HEK293T (cell line): ENCODE data around the gene COQ6.

Experiments
- CTCF ChIA-PET: fragments of 350-600 bp; formaldehyde crosslinking; extraction: SDS; loops from one replicate; lab custom pipeline; 2021; ENCODE audit warnings: antibody characterized with exemption, inconsistent platforms; lab: Yijun Ruan, JAX
- POLR2A ChIA-PET: fragments of 350-600 bp; formaldehyde crosslinking; extraction: SDS; loops from one replicate; lab custom pipeline; 2020; ENCODE audit warnings: antibody characterized with exemption, inconsistent platforms; lab: Yijun Ruan, JAX
- DNase-seq: peaks from one replicate; pipeline ENCODE4 v3.0.0; 2012; ENCODE audit warnings: mixed read lengths; ENCODE audit errors: extremely low spot score
- ARNT ChIP-seq: fragments of 450-650 bp; IDR thresholded peaks from 2 replicates; pipeline ENCODE4 v1.6.1; 2017; ENCODE audit warnings: mild to moderate bottlenecking
- BHLHE40 ChIP-seq: fragments of 450-650 bp; IDR thresholded peaks from 2 replicates; pipeline ENCODE4 v1.6.1; 2016; ENCODE audit warnings: mild to moderate bottlenecking, moderate library complexity, borderline replicate concordance
- CTBP1 ChIP-seq: fragments of 450-650 bp; IDR thresholded peaks from 2 replicates; pipeline ENCODE4 v1.6.1; 2016; ENCODE audit warnings: borderline replicate concordance
- ELF4 ChIP-seq: fragments of 450-650 bp; IDR thresholded peaks from 2 replicates; pipeline ENCODE4 v1.6.1; 2017; ENCODE audit warnings: antibody characterized with exemption
- FOXA1 ChIP-seq: fragments of 450-650 bp; IDR thresholded peaks from 2 replicates; pipeline ENCODE4 v1.6.1; 2016; ENCODE audit warnings: mild to moderate bottlenecking
- FOXK2 ChIP-seq: fragments of 450-650 bp; IDR thresholded peaks from 2 replicates; pipeline ENCODE4 v1.6.1; 2016; ENCODE audit warnings: mild to moderate bottlenecking
- FOXM1 ChIP-seq: fragments of 450-650 bp; IDR thresholded peaks from 2 replicates; pipeline ENCODE4 v1.6.1; 2017; ENCODE audit warnings: mild to moderate bottlenecking, borderline replicate concordance
- HDGF ChIP-seq: fragments of 450-650 bp; IDR thresholded peaks from 2 replicates; pipeline ENCODE4 v1.6.1; 2017; ENCODE audit warnings: antibody characterized with exemption, borderline replicate concordance
- L3MBTL2 ChIP-seq: fragments of 450-650 bp; conservative IDR thresholded peaks from 2 replicates; pipeline ENCODE4 v1.6.1; 2016; ENCODE audit warnings: mild to moderate bottlenecking
- LEF1 ChIP-seq: fragments of 450-650 bp; IDR thresholded peaks from 2 replicates; pipeline ENCODE4 v1.6.1; 2017; ENCODE audit warnings: mild to moderate bottlenecking, borderline replicate concordance
- NFRKB ChIP-seq: fragments of 450-650 bp; IDR thresholded peaks from 2 replicates; pipeline ENCODE4 v1.6.1; 2016; ENCODE audit warnings: mild to moderate bottlenecking, moderate library complexity
- PKNOX1 ChIP-seq: fragments of 450-650 bp; IDR thresholded peaks from 2 replicates; pipeline ENCODE4 v1.6.1; 2016
- SP1 ChIP-seq: fragments of 450-650 bp; IDR thresholded peaks from 2 replicates; pipeline ENCODE4 v1.6.1; 2017
- SUZ12 ChIP-seq: fragments of 450-650 bp; IDR thresholded peaks from 2 replicates; pipeline ENCODE4 v1.6.1; 2016; ENCODE audit warnings: mild to moderate bottlenecking
- TARDBP ChIP-seq: fragments of 450-650 bp; IDR thresholded peaks from 2 replicates; pipeline ENCODE4 v1.6.1; 2016
- ZNF384 ChIP-seq: fragments of 450-650 bp; IDR thresholded peaks from 2 replicates; pipeline ENCODE4 v1.6.1; 2016

Gene COQ6

GRCh38 chr14:73924337-73924736 is 25.8 kb upstream of the COQ6 start:
- DNase-seq: no peak
- TF ChIP-seq HDGF: no peak
- TF ChIP-seq NFRKB: no peak
- no peak for TF ChIP-seq FOXM1
- TF ChIP-seq CTBP1: no peak
- TF ChIP-seq L3MBTL2: no peak
- TF ChIP-seq LEF1: no peak
- no peak for TF ChIP-seq FOXK2
- no peak for TF ChIP-seq PKNOX1
- POLR2A ChIA-PET: no interaction called here
- CTCF ChIA-PET: no interaction called here

- no peak for TF ChIP-seq CTBP1
- peak; percentile 44 for DNase-seq
- CTCF ChIA-PET: interaction anchor here (0.6 to 1.2 kb wide), 5 partner anchors 8 to 24 kb away, joined by 3 to 4 read pairs (median 3); partner anchors contain the start of genes COQ6 and FAM161B
- POLR2A ChIA-PET: interaction anchor here (2.4 kb wide), 1 partner anchor 14 kb away, joined by 9 read pairs; the partner anchor contains the start of genes COQ6 and FAM161B
These were observed 14.4 kb upstream of the COQ6 start for GRCh38 chr14:73935666-73936065.

- CTCF ChIA-PET: interaction anchor here (0.9 to 1.1 kb wide), 2 partner anchors 14 to 22 kb away, joined by 3 read pairs; partner anchors contain the start of genes COQ6 and FAM161B
- POLR2A ChIA-PET: interaction anchor here (0.6 to 2.4 kb wide), 2 partner anchors 14 to 222 kb away, joined by 3 to 9 read pairs; partner anchors contain the start of genes COQ6 and FAM161B
- DNase-seq: no peak
- TF ChIP-seq TARDBP (no peak), CTBP1 (no peak), SUZ12 (no peak), NFRKB (no peak), BHLHE40 (no peak), FOXM1 (no peak), FOXK2 (no peak), PKNOX1 (no peak), ZNF384 (no peak), ARNT (no peak), SP1 (no peak), LEF1 (no peak), FOXA1 (no peak), HDGF (no peak), L3MBTL2 (no peak)
These were observed 13.6 kb upstream of the COQ6 start for GRCh38 chr14:73936548-73936947.

GRCh38 chr14:73937012-73937411 is 13.1 kb upstream of the COQ6 start:
- POLR2A ChIA-PET: interaction anchor here (0.6 to 2.4 kb wide), 2 partner anchors 13 to 222 kb away, joined by 3 to 9 read pairs; partner anchors contain the start of genes COQ6 and FAM161B
- TF ChIP-seq SUZ12: no peak
- TF ChIP-seq FOXM1: no peak
- TF ChIP-seq L3MBTL2: no peak
- TF ChIP-seq PKNOX1: no peak
- TF ChIP-seq NFRKB: no peak
- no peak for TF ChIP-seq ZNF384
- TF ChIP-seq SP1: no peak
- TF ChIP-seq BHLHE40: no peak
- no peak for TF ChIP-seq ELF4
- TF ChIP-seq HDGF: no peak
- no peak for TF ChIP-seq ARNT
- no peak for TF ChIP-seq FOXK2
- no peak for TF ChIP-seq CTBP1
- DNase-seq: no peak
- CTCF ChIA-PET: no interaction called here

- DNase-seq: no peak
- no peak for TF ChIP-seq FOXA1
- TF ChIP-seq NFRKB: no peak
- no peak for TF ChIP-seq LEF1
- TF ChIP-seq SUZ12: no peak
- no peak for TF ChIP-seq HDGF
- no peak for TF ChIP-seq CTBP1
- TF ChIP-seq FOXK2: no peak
- no peak for TF ChIP-seq BHLHE40
- ChIA-PET CTCF (interaction anchor here (0.7 kb wide), 1 partner anchor 16 kb away, joined by 5 read pairs; no protein-coding TSS in a partner anchor), POLR2A (no interaction called here)
These were observed 7.9 kb upstream of the COQ6 start for GRCh38 chr14:73942180-73942579.

- ChIA-PET CTCF (interaction anchor here (0.5 to 1.1 kb wide), 2 partner anchors 7 to 918 kb away, joined by 3 to 4 read pairs; no protein-coding TSS in a partner anchor), POLR2A (no interaction called here)
- TF ChIP-seq HDGF: no peak
- no peak for TF ChIP-seq FOXM1
- DNase-seq: no peak
These were observed 7.0 kb upstream of the COQ6 start for GRCh38 chr14:73943083-73943482.
